Measurements from ENCODE around the gene SNW1.

SNW1 gene

DNA sequence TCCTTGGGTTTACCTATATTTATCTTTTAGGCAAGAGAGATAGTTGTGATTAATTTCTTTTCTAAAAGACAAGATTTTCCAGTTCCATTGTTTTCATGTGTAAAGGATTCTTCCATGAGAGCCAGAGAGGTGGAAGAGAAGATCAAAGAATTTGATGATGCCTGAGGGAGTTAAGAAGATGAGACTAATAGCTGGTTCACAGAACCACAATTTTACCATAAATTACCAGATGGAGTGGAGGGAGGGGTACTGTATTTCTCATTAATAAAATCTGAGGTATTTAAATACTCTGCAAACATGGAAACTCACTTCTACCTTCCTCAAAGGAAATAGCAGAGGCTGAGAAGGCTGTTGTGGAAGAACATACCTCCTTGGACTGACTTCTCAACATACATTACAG, 87.8 kb downstream of the SNW1 start:
- POLR2A ChIA-PET: no interaction called here
- CTCF ChIA-PET: interaction anchor here (0.8 kb wide), 1 partner anchor 30 kb away, joined by 3 read pairs; no protein-coding TSS in a partner anchor

More for the DNA sequence above, 87.8 kb downstream of the SNW1 start:
- no peak for DNase-seq
- Histone ChIP-seq H3K27me3 (replicated peaks in 2 of 5; ENCODE audit: control insufficient read depth in 4 of 5, insufficient read depth in 5 of 5, low read length in 4 of 5) (no peaks in the 10 kb centered on the region), H3K36me3 (ENCODE audit: control insufficient read depth in 4 of 4, insufficient read depth in 4 of 4, low read length in 3 of 4) (peaks cover 9 to 36% (median 24%) of the 10 kb centered on the region in 4 experiments), H3K27ac (ENCODE audit: insufficient read depth in 1 of 2, low read depth in 1 of 2, low read length in 2 of 2, poor library complexity in 1 of 2, severe bottlenecking in 2 of 2) (no peak overlapping the region), H3K4me3 (ENCODE audit: control insufficient read depth in 1 of 7, extremely low read depth in 1 of 7, insufficient read depth in 4 of 7, low read depth in 2 of 7, low read length in 6 of 7) (no peak overlapping the region), H3K4me1 (ENCODE audit: control extremely low read depth in 1 of 4, control insufficient read depth in 4 of 4, insufficient read depth in 4 of 4, low read length in 3 of 4) (no peaks in the 10 kb centered on the region), H3K9me3 (ENCODE audit: control extremely low read depth in 1 of 5, control insufficient read depth in 4 of 5, insufficient read depth in 2 of 5, low read depth in 1 of 5, low read length in 4 of 5) (no peaks in the 10 kb centered on the region)

Measured in common myeloid progenitor, CD34-positive (primary cell).